Measurements from ENCODE around the gene ADH7.

- TF ChIP-seq NFKBIZ (CRISPR knock-in tag; IDR thresholded peaks at IDR 0.05) (no peak), MYNN (CRISPR knock-in tag; IDR thresholded peaks at IDR 0.05; ENCODE audit: low read depth) (no peak), CBX5 (CRISPR knock-in tag; IDR thresholded peaks at IDR 0.05; ENCODE audit: borderline replicate concordance) (no peak), EP300 (IDR thresholded peaks at IDR 0.05; ENCODE audit: low read depth in 2 of 2, low read length in 2 of 2) (no peak), EP300 (CRISPR knock-in tag; IDR thresholded peaks at IDR 0.05; ENCODE audit: borderline replicate concordance) (no peak), CHD2 (IDR thresholded peaks at IDR 0.05; ENCODE audit: low read depth, low read length) (no peak), UBTF (CRISPR knock-in tag; IDR thresholded peaks at IDR 0.05) (no peak), ZC3H4 (CRISPR knock-in tag; IDR thresholded peaks at IDR 0.05; ENCODE audit: borderline replicate concordance) (no peak), HNRNPUL1 (IDR thresholded peaks at IDR 0.05; ENCODE audit: low read depth, low read length) (no peak), THAP7 (CRISPR knock-in tag; IDR thresholded peaks at IDR 0.05) (no peak), ZBTB2 (CRISPR knock-in tag; IDR thresholded peaks at IDR 0.05; ENCODE audit: low read depth) (no peak), HNRNPL (IDR thresholded peaks at IDR 0.05; ENCODE audit: low read depth, low read length) (no peak), MAX (IDR thresholded peaks at IDR 0.05) (no peak), CTCF (CRISPR knock-in tag; IDR thresholded peaks at IDR 0.05) (no peak), ZBTB1 (CRISPR knock-in tag; IDR thresholded peaks at IDR 0.05; ENCODE audit: borderline replicate concordance) (no peak)
Measured at GRCh38 chr4:99399017-99399416, 36.1 kb downstream of the ADH7 start.

Data from HepG2 (cell line).